HG03342 (cell line): ENCODE measurements around the gene SLC24A4.
"Not testable (repeated sequence)": the region's sequence is repeated elsewhere in the genome, so short reads cannot be mapped to it uniquely, and the experiment has no call there.

Experiments
- ATAC-seq: cut with Tn5 transposase; IDR thresholded peaks from one replicate; pipeline ENCODE4 v1.9.1; 2021; ENCODE audit warnings: mild to moderate bottlenecking, moderate library complexity; ENCODE audit not compliant: unreplicated experiment

The SLC24A4 gene

DNA sequence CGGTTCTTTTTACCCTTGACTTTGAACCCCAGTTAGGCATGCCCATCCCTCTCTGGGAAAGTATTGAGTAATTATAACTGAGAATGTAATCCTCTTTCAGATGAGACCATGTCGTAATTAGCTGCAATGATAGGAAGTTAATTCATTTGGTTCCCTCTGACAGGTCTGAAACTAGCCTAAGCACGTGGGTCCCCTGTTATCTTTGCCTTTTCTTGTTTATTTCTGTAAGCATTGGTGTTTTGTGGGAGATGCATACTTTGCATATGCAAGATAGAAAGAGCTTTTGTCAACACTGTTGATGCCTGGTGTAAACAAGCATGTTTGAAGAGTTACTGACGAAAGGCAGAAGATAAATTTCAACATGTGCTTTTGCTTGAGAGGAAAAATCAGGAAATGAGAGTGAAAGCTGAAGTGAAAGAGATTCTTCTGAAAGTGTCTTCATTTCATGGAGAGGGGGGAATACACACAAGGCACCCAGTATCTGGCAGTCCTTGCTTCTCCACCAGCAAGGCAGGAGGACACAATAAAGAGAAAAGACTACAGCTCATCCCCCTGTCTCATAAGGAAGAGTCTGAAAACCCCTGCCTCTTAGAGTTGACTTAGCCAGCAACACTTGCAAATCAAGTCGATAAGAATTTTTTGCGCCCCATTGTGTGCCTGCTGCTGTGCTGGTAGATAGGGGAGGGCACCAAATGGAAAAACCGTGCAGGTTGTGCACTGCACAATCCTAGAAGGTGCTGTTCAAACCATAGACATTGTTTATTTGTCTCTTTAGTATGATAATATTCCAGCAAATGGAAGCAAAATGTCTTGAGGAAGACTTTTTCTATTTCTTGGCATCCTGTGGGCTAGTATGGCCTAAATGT lies 77.8 kb downstream of the SLC24A4 start:
- ATAC-seq, result peak; percentile 81

DNA sequence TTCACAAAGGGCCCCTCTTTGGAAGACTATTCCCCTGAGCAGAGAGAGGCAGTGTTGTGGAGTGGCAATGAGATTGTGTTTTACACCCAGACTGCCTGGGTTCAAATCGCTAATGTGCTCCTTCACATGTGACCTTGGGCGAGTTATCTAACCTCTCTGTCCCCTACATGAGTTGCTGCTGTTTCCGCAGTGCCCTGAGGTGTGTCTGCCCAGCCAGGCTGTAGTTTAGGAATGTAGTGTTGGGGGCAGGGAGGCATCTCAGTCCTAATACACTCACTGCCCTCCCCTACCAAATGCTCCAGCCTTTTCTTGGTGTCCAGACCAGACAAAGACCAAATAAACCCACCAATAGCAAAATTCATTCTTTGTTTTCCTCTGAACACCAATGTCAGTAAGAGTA lies 78.6 kb downstream of the SLC24A4 start:
- ATAC-seq, result peak; percentile 3

DNA sequence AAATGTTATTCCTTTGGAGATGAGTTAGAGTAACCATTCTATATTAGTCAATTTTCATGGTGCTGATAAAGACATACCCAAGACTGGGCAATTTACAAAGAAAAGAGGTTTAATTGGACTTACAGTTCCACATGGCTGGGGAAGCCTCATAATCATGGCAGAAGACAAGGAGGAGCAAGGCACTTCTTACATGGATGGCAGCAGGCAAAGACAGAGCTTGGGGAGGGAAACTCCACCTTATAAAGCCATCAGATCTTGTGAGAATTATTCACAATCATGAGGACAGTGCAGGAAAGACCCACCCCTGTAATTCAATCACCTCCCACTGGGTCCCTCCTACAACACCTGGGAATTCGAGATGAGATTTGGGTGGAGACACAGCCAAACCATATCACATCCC lies 79.5 kb downstream of the SLC24A4 start:
- ATAC-seq, result not testable (repeated sequence)

DNA sequence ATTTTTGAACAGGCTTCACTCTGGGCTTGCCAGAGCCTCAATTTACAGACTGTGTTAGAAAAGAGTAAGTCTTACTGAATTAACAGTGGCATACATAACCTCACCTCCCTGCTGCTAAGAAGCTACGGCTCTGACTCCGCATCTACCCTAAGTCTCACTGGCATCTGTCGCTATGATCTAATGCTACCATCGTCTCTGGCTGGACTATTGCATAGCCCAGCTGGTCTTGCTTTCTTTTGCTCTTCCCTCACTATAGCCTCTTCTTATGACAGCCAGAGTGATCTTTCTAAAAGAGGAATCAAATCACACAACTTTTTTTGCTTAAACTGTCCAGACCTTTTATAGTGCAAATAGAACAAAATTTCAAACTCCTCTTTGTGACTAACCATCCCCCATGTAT lies 81.1 kb downstream of the SLC24A4 start:
- ATAC-seq, result no peak

DNA sequence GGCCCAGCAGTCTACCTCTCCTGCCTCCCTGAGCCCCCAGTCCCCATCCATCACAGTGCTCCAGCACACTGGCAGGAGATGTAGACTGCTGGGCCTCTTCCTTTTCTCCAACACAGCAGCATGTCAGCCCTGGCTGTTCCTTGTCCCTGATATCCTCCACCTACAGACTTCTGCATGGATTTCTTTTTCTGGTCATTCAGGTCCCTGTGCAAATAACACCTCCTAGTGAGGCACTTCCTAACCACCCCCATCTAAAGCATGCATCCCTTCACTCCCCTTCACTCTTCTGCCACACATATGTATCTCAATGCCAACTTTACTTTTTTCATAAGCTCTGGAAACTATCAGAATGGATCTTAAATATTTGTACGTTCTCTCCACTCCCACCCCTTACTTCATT lies 81.5 kb downstream of the SLC24A4 start:
- no peak for ATAC-seq

DNA sequence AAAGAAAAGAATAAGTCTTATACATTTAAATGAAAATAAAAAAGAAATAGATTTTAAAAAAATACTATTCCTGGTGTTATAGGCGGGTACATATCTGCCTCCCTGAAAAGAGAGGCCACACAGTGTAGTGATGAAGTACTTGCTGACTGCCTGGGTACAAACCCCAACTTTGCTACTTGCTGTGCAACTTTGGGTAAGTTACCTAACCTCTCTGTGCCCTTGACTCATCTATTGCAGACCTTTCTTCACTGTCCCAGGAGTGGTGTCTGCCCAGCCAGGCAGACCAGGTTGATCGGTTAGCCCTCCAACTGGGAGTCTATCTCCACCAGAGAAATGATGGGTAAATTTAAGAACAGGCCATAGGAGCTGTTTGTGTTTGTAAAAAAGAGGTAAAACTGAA lies 82.0 kb downstream of the SLC24A4 start:
- no peak for ATAC-seq

DNA sequence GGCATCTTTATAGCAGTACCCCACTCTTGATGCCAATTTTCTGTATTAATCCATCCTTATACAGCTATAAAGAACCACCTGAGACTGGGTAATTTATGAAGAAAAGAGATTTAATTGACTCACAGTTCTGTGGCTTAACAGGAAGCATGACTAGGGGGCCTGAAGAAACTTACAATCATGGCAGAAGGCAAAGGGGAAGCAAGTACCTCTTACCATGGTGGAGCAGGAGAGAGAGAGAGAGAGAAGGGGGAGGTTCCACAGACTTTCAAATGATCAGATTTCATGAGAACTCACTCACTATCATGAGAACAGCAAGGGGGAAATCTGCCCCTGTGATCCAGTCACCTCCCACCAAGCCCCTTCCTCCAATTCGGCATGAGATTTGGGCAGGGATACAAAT lies 84.4 kb downstream of the SLC24A4 start:
- ATAC-seq, result no peak

DNA sequence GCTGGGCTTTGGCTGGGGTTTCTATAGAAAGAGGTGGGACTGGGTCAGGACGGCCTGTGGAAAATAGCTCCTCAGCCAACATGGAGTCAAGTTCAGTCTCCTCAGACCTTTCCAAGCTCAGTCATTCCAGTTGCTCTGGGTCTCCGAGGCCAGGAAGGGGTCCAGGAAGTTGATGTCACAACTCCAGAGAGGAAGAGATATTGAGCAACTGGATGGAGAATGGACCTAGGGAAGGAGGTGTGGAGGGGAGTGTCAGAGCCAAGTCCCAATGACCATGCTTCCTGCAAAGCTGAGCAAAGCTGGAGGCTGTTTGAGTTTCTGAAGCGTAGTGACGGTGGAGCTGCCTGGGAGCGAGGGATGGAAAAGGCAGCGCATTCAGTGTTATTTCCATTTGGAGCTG lies 86.1 kb downstream of the SLC24A4 start:
- no peak for ATAC-seq

DNA sequence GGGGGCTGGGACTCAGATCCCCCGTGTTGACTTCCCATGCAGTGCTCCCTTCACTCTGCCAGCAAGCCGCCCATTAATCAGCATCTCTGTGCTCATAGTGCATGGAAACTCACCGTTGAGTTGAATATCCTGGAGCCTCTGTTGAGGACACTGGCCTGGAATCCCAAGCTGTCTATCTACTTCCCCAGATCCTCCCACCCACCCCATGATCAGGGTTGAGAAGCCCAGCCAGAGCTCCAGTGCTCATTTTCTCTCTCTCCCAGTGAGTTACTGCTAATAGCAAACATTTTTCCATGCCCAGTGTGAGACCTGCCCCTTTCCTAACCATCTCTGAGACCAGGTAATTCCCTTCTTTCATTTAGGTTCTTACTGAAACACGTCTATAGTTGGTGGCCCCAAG lies 88.2 kb downstream of the SLC24A4 start:
- ATAC-seq, result no peak

DNA sequence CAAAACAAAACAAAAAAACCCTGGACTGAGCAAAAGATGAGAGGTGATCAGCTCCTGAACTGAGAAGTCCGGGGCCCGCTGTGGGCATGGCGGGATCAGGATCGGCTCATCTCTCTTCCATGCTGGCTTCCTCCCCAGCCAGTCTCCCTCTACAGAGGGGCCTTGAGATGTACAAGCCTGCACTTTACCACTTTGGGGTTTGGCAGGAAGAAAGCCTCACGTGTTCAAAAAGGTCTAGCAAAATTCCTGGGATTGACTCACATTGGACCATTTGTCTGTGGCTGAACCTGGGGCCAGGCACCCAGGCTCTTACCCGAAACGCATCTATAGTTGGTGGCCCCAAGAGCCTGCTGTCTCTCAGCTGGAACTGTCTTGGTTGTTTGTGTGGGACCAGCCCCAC lies 89.0 kb downstream of the SLC24A4 start:
- no peak for ATAC-seq

DNA sequence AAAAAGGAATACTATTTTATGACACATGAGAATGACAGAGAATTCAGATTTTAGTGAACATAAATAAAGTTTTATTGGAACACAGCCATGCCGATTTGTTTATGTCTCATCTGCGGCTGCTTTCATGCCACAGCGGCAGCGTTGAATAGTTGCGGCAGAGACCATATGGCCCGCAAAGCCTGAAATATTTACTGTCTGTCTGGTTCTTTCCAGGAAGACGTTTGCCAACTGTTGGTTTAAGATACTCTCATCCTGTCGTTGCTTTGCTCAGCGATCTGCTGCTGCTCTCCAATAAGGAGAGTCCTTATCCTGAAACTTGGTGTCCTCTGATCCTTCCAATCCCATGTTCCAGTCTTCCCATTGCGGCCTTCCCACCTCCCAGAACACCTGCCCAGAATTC lies 89.9 kb downstream of the SLC24A4 start:
- no peak for ATAC-seq

DNA sequence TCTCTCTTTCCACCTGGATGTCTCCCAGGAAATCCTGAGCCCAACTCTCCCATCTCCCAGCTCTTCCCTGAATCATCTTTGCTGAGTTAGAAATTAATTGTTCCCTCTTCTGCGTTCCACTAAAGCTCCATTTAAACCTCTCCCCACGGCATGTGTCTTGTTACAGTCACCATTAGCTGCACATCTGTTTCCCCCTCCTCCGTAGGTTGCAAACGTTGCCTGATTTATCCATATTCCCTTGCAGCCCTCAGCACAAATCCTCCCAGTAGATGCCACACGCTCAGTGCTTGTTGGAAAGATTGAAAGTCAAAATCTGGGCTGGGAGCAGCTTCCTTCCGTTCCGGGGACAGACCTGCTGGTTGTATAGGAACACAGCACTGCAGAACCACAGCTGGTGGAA lies 90.4 kb downstream of the SLC24A4 start:
- ATAC-seq, result no peak

DNA sequence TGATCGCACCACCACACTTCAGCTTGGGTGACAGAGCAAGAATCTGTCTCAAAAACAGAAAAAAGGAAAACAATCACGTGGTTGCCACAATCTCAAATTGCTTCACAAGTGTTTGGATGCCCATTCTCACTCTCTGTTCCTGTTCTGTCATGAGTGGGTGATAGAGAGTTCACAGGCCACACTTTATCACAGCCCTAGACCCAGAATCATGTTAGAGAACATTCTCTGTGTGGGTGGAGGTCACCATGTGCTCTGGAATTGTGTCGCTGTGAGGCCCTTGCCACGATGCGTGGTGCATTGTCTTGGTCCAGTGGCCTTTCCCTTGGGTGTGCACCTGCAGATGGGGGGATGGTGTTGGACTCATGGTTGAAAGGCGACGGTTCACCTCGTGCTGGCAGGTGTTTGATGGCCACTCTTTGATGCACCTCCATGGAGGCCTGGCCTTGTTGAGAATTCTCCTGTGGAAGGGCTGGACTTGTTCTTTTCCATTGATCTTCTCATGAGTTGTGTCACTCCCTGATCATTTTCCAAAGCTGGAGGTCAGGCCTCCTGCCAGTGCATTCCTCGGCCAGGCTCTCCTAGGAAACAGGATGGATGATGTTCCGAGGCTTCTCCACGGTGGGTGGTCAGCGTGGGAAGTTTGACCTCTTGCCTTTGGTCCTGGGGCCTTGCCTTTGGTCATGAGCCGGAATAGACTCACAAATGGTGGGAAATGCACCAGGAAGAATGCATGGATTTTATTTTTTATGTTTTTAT lies 91.9 kb downstream of the SLC24A4 start:
- no peak for ATAC-seq

DNA sequence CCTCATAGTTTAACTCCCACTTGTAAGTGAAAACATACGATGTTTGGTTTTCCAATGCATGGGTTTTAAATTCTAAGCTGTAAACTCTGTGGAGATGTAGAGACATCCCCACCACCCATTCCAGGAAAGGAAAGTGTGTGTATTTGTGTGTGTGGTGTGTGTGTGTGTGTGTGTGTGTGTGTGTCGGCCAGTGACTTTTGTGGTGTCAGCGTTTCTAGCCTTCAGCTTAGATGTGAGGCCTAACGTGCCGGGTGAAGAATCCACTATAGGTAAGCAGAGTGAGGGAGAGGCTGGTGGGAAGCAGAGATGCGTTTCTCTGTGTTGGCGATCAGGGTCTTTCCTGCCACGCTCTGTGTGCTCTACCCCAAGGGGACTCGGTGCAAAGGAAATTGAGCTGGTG lies 93.0 kb downstream of the SLC24A4 start:
- no peak for ATAC-seq

DNA sequence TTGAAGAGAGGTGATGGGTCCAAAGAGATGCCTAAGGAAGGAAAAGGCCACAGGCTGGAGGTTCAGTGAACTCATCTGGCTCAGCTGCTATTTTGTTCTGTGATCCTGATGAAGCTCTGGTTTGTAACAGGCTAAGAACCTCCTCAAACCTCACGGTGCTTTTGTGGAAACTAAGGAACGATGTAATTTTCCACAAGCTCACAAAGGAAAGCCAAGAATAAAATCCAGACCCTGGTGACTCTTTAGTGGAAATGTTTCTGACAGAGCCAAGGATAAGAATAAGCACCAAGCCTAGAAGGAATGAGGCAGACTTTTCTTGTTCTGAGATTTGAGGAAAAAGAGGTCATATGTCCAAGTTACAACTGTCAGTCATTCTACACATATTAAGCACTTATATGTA lies 93.6 kb downstream of the SLC24A4 start:
- no peak for ATAC-seq

DNA sequence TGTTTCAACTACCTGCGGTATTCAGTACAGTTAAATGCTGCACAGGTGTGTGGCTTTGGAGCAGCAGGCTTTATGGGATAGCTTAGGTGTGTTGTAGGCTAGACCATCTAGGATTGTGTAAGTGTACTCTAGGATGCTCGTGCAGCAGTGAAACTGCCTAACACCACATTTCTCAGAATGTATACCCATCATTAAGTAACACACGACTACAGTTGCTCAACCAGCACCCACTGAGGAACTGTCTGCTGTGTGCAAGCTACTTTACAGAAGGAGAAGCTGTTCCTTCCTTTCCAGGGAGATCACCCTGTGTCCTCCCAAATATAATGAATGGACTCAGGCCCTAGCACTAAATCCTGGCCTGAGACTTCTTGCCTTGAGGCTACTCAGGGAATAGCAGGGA lies 94.8 kb downstream of the SLC24A4 start:
- no peak for ATAC-seq

DNA sequence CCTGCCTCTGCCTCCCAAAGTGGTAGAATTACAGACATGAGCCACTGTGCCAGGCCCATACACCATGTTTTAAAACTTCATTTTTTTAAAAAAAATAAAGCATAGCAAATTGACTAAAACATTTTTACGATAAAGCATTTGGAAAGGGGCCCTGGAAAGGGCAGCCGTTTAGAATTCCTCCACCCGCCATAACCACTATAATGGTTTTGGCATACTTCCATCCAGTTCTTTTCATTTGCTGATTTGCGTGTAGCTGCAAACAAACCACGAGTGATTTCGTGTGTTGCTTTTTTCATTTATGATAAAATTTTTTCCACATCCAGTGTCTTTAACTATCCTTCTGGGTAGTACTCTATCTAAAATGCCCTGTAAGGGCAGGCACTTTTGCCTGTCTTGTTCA lies 98.8 kb downstream of the SLC24A4 start:
- no peak for ATAC-seq

DNA sequence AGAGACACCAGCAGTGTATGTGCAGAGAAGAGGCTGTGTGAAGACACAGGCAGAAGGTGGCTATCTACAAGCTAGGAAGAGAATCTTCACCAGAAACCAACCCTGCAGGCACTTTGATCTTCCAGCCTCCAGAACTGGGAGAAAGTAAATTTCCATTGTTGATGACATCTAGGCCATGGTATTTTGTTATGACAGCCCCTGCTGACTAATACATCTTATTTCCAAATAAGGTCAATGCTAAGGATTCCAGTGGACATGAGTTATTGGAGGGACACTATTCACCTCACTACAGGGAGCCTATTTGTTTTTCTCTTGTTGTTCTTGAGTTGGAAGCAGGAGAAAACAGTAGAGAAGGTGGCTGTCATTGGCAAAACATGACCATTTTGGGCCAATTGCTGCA lies 102.1 kb downstream of the SLC24A4 start:
- no peak for ATAC-seq

DNA sequence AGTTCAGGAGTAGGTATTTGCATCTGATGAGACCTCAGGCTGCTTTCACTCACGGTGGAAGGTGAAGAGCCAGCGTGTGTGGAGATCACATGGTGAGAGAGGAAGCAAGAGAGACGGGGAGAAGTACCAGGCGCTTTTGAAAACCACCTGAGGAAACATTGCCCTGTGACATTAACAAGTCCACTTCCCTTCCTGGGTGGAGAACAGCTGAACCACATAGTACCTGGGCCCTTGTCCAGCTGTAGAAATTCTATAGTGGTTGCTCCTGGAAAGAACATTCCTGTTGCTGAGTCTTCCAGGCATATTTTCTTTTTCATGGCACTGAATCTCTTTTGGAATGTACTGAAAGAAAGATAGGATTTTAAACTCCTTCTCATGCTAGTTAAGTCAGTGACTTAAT lies 103.3 kb downstream of the SLC24A4 start:
- no peak for ATAC-seq

DNA sequence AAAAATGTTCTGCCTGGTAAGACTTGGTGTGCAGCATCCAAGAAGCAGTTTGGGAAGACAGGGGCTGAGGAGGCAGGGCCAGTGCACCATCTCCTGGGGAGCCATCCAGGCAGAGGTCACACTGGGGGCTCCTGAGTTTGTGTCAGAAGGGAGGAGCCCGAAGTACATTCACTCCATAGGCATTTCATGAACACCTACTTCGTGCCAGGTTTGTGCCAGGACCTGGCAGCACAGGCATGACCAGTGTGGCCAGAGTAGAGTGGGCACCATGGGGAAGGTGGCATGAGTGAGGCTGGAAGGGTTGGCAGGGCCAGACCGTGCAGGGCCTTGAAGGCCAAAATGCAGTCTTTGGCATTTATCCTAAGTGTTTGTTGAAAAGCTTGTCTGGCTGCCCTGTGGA lies 104.1 kb downstream of the SLC24A4 start:
- ATAC-seq, result no peak

DNA sequence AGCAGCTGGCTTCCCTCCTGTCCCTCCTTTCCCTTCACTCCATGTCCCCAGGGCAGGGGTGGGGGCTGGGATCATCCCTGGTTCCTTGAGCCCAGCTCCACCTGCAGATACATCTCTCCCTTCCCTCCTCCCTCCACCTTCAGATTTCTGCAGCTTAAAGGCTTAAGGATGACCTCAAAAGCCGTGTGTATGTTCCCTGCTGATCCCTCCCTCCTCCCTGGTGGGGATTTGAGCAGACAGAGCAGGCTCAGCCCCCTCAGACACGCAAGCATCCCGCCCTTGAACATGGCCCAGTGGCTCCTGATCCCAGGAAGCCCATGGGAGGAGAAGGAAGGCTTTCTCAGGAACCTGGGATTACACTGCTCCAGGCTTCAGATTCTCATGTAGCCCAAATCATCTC lies 107.7 kb downstream of the SLC24A4 start:
- ATAC-seq, result no peak

DNA sequence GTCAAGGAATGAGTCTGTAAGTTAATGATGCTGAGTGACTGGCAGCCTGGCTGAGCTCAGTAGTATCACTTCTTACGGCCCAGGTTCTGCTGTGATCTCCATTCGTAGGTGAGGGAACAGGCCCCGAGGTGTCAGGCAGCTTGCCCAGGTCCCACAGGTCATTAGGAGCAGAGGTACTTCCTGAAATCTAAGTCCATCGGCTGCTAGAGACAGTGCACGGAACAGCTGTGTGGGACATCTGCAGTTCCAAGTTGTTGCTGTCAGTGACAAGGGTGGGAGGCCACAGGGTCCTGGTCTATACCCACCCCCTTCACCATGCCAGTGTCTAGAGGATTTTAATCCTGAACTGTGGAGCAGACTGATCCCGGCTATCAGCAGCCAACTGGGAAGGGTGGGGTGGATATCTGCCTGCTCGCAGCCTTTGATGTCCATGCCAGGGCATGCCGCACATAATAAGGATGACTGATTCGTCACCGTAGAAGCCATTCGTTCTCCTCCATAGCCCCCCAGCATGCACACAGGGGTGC lies 108.3 kb downstream of the SLC24A4 start:
- ATAC-seq, result no peak
